Putamen (tissue), 1 donor: ENCODE data around the gene BCAS3.
"Not testable (repeated sequence)": the region's sequence is repeated elsewhere in the genome, so short reads cannot be mapped to it uniquely, and the experiment has no call there.

Experiments used
- DNase-seq: peaks from one replicate; pipeline ENCODE4 v3.0.0-alpha.2; 2016; ENCODE audit warnings: low spot score

BCAS3 gene

GRCh38 chr17:60747069-60747808 is 69.6 kb downstream of the BCAS3 start:
- DNase-seq: no peak

GRCh38 chr17:60748204-60748603 is 70.6 kb downstream of the BCAS3 start:
- no peak for DNase-seq

- DNase-seq: no peak
Observed at GRCh38 chr17:60749050-60749449, 71.4 kb downstream of the BCAS3 start.

GRCh38 chr17:60749708-60750107 is 72.1 kb downstream of the BCAS3 start:
- DNase-seq: no peak

GRCh38 chr17:60750640-60751039 is 73.0 kb downstream of the BCAS3 start:
- no peak for DNase-seq

GRCh38 chr17:60751884-60752283 is 74.2 kb downstream of the BCAS3 start:
- DNase-seq: no peak

GRCh38 chr17:60752873-60753577 is 75.4 kb downstream of the BCAS3 start:
- DNase-seq: no peak

GRCh38 chr17:60754057-60754604 is 76.5 kb downstream of the BCAS3 start:
- no peak for DNase-seq

- DNase-seq: not testable (repeated sequence)
Observed at GRCh38 chr17:60756798-60757197, 79.1 kb downstream of the BCAS3 start.

GRCh38 chr17:60757437-60757836 is 79.8 kb downstream of the BCAS3 start:
- no peak for DNase-seq

GRCh38 chr17:60759756-60760155 is 82.1 kb downstream of the BCAS3 start:
- no peak for DNase-seq

- not testable (repeated sequence) for DNase-seq
Observed at GRCh38 chr17:60761301-60761700, 83.7 kb downstream of the BCAS3 start.

GRCh38 chr17:60766778-60767190 is 89.1 kb downstream of the BCAS3 start:
- no peak for DNase-seq

- DNase-seq: no peak
Observed at GRCh38 chr17:60767744-60768308, 90.2 kb downstream of the BCAS3 start.

- no peak for DNase-seq
Observed at GRCh38 chr17:60769327-60769726, 91.7 kb downstream of the BCAS3 start.

- no peak for DNase-seq
Observed at GRCh38 chr17:60770946-60771422, 93.3 kb downstream of the BCAS3 start.

GRCh38 chr17:60771621-60772020 is 94.0 kb downstream of the BCAS3 start:
- not testable (repeated sequence) for DNase-seq

- DNase-seq: no peak
Observed at GRCh38 chr17:60773552-60773951, 95.9 kb downstream of the BCAS3 start.

GRCh38 chr17:60781880-60782412 is 104.3 kb downstream of the BCAS3 start:
- no peak for DNase-seq

GRCh38 chr17:60782742-60783141 is 105.1 kb downstream of the BCAS3 start:
- no peak for DNase-seq

- DNase-seq: no peak
Observed at GRCh38 chr17:60790205-60790604, 112.6 kb downstream of the BCAS3 start.

GRCh38 chr17:60792250-60792898 is 114.7 kb downstream of the BCAS3 start:
- DNase-seq: no peak
